Ovary (tissue), 9 donors: Measurements from ENCODE around the gene RPS17. TPM values are rescaled to one million over a fixed set of nuclear protein-coding genes. Genes with fewer than 3 reads are reported as not detected.

Experiments used
- DNase-seq, 5 donors: peaks; one replicate each; pipeline ENCODE4 v3.0.0-alpha.2; 2019 to 2020
- H3K27ac ChIP-seq, 2 donors: fragments of 200-600 bp; one replicate each; pipeline versions ENCODE4 v1.5.1 to v1.8.0; 2019 to 2022
- H3K27me3 ChIP-seq: fragments of 200-600 bp; one replicate; pipeline ENCODE4 v1.8.0; 2022
- H3K36me3 ChIP-seq: fragments of 200-600 bp; sonication (generic); one replicate; pipeline ENCODE4 v1.5.1; 2019
- H3K4me1 ChIP-seq: one replicate; pipeline ENCODE4 v1.8.1; 2013; ENCODE audit warnings: mild to moderate bottlenecking, moderate library complexity; ENCODE audit not compliant: insufficient read depth
- H3K4me3 ChIP-seq: fragments of 200-600 bp; sonication (generic); one replicate; pipeline ENCODE4 v1.5.1; 2017
- H3K9me3 ChIP-seq, 2 donors: fragments of 200-600 bp in 1 of 2; sonication (generic) in 1 of 2; one replicate each; pipeline versions ENCODE4 v1.5.1 to v1.8.1; 2013 to 2019; ENCODE audit warnings: mild to moderate bottlenecking in 1 of 2, moderate library complexity in 1 of 2
- EP300 ChIP-seq: sonication (generic); formaldehyde crosslinking; IDR thresholded peaks from one replicate; pipeline ENCODE4 v1.6.1; 2017; ENCODE audit warnings: antibody characterized with exemption
- POLR2A ChIP-seq: fragments of 450-650 bp; IDR thresholded peaks from one replicate; pipeline ENCODE4 v1.6.1; 2017; ENCODE audit warnings: antibody characterized with exemption, mild to moderate bottlenecking, moderate library complexity
- WGBS, 3 donors: extraction: QIAGEN DNeasy Blood & Tissue Kit in 1 of 3; methylation state at CpG; one replicate each; pipeline versions ENCODE4 v1.1.5 to v1.1.7; 2013 to 2017; 5-methylcytosine and 5-hydroxymethylcytosine counted together
- intact Hi-C, 4 donors: fragments of 100-400 bp; cut with DNase I; formaldehyde crosslinking; loops; one replicate each; pipeline versions ENCODE4 v1.11.0 to v1.15.1; 2022 to 2023
- polyA plus RNA-seq, 2 donors: library from polyadenylated mRNA; stranded (reverse); fragments of 200-250 nt in 1 of 2; fragments of 350-450 nt in 1 of 2; fragmentation: Illumina TruSeq in 1 of 2; extraction: RNeasy Lipid Tissue Mini Kit (QIAGEN cat#74804) in 1 of 2; gene quantifications; one replicate each; pipeline ENCODE4 v1.2.3, GENCODE V29; 2013 to 2014
- total RNA-seq, 7 donors: library from RNA; depleted of rRNA in 2 of 7; stranded (reverse); fragments of >200 nt in 2 of 7; fragmentation: NEBNext Ultra II Directional in 3 of 7; extraction: Animal tissue kit (Norgen Biotek cat#: 25700) in 3 of 7; gene quantifications; one replicate each; pipeline versions ENCODE4 v1.1.0 to v1.2.4, GENCODE V29; 2016 to 2023
- TF ChIP-seq, protein P1 (sequence below), 3 donors: fragments of 450-650 bp in 2 of 3; fragments of 200-600 bp in 1 of 3; IDR thresholded peaks; one replicate each; pipeline versions ENCODE4 v1.5.1 to v1.8.0; 2016 to 2022; ENCODE audit warnings: antibody characterized with exemption in 3 of 3, mild to moderate bottlenecking in 1 of 3
- donor health status: DM: no; HTN: no; CAD: no; lungs with moderate emphysema.
- donor health status: DM: no; HTN: no; CAD: no.
- donor health status: Bipolar disorder and iron deficiency.
- donor health status: DM: yes; HTN: yes; CAD: no.
- donor health status: DM: no; HTN: no; CAD: no.
- donor health status: DM: yes; HTN: yes; CAD: no.

Gene RPS17
- total and polyA plus RNA-seq, 9 donors: 2,388 to 7,542 (median 3,090) TPM

DNA sequence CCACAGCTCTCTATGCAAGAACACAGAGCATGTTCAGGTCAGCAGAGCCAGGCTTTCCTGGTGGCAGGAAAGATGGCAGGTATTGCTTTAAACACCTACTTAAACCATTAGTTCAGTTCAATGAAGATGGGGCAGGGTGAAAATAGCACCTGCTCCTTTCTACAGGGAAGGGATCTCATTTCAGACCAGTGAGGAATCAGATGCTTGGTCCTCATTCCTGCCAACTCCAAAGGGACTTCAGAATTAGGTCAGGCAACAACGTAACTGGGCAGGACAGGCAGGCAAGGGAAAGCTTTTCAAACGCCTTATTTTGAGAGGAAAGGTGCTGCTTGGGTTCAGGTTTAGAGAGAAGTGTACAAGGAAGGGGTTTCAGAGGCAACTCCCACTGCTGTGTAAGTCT is 12.6 kb upstream of the RPS17 start:
- DNase-seq: no peak
- no peaks in the 10 kb centered on the region for H3K4me1 ChIP-seq
- no peaks in the 10 kb centered on the region for H3K36me3 ChIP-seq
- H3K27me3 ChIP-seq: no peaks in the 10 kb centered on the region
- intact Hi-C loops: no loop called here
- no peaks in the 10 kb centered on the region for H3K9me3 ChIP-seq
- 66 to 80% (median 72%) methylated on average over 2 of the region's 2 CpGs for WGBS, 3 donors
- TF ChIP-seq EP300: no peak
- TF ChIP-seq, protein P1, sequence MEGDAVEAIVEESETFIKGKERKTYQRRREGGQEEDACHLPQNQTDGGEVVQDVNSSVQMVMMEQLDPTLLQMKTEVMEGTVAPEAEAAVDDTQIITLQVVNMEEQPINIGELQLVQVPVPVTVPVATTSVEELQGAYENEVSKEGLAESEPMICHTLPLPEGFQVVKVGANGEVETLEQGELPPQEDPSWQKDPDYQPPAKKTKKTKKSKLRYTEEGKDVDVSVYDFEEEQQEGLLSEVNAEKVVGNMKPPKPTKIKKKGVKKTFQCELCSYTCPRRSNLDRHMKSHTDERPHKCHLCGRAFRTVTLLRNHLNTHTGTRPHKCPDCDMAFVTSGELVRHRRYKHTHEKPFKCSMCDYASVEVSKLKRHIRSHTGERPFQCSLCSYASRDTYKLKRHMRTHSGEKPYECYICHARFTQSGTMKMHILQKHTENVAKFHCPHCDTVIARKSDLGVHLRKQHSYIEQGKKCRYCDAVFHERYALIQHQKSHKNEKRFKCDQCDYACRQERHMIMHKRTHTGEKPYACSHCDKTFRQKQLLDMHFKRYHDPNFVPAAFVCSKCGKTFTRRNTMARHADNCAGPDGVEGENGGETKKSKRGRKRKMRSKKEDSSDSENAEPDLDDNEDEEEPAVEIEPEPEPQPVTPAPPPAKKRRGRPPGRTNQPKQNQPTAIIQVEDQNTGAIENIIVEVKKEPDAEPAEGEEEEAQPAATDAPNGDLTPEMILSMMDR (IDR thresholded peaks at IDR 0.05): no peak
- no peak for TF ChIP-seq POLR2A
- no peak overlapping the region for H3K4me3 ChIP-seq
- H3K27ac ChIP-seq: no peak overlapping the region

DNA sequence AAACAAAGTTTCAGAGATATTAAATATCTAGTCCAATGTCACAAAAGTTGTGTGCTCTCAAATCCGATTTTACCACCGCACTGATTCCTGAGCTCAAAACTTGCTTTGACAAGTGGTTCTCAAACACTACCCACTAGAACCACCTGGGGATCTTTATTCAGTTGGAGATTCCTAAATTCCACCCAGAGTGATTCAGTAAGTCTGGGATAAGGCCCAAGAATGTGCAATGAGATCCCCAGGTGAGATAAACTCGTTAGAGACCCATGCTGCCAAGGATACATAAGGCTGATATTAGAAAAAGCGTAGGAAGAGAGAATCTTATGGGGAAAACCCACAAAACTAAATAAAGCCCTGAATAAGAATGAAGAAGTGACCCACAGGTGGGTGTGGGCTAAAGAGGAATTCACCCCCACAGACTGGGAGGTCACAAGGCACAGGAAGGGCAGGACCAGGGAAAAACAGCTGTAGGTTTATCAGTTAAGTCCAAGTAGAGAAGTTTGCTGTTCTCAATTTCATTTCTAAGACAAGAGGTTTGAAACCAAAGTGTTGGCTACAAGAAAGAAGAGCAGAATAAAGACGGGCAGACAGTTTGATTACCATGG is 11.5 kb upstream of the RPS17 start:
- TF ChIP-seq, protein P1 (IDR thresholded peaks at IDR 0.05): no peak
- no peak for TF ChIP-seq EP300
- no peak for TF ChIP-seq POLR2A
- no peak for DNase-seq
- Histone ChIP-seq H3K27ac (no peak overlapping the region), H3K27me3 (no peaks in the 10 kb centered on the region), H3K4me1 (no peaks in the 10 kb centered on the region), H3K9me3 (no peaks in the 10 kb centered on the region), H3K4me3 (no peak overlapping the region), H3K36me3 (no peaks in the 10 kb centered on the region)
- WGBS, 3 donors: 73 to 77% (median 73%) methylated on average over 5 of the region's 5 CpGs
- intact Hi-C loops: no loop called here

DNA sequence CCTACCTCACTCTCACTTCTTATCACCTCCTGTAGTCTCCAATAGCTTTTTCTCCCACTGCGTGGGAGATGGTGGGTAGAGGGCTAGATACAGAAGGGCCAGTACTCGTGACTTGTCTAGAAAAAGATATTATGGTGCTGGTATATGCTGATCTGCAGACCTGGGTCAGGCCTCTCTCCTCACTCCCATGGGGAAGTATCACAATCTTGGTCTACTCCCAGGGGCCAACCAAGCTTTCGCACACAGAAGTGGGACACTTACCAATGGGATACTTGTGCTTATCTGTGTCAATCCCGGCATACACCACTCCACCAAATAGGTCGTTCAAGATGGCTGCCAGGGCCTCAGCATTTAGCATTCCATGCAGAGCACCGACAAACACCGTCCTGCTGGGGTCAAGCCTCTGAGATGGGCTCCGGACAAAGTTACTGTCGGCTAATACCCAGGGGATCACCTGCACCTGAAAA is 9.0 kb upstream of the RPS17 start:
- TF ChIP-seq EP300: no peak
- TF ChIP-seq POLR2A: no peak
- TF ChIP-seq, protein P1 (IDR thresholded peaks at IDR 0.05): no peak
- Histone ChIP-seq H3K4me1 (no peaks in the 10 kb centered on the region), H3K27me3 (no peaks in the 10 kb centered on the region), H3K36me3 (no peaks in the 10 kb centered on the region), H3K9me3 (no peaks in the 10 kb centered on the region), H3K27ac (no peak overlapping the region), H3K4me3 (no peak overlapping the region)
- intact Hi-C loops: loop anchor here in 2 of 4 donors (10.0 kb wide), 2 partner anchors 96 to 436 kb away; partner anchors contain the start of genes CPEB1 (in 1 of the 2) and RAMAC (in 1 of the 2)
- no peak for DNase-seq
- 88 to 93% (median 90%) methylated on average over 9 of the region's 9 CpGs for WGBS, 3 donors

DNA sequence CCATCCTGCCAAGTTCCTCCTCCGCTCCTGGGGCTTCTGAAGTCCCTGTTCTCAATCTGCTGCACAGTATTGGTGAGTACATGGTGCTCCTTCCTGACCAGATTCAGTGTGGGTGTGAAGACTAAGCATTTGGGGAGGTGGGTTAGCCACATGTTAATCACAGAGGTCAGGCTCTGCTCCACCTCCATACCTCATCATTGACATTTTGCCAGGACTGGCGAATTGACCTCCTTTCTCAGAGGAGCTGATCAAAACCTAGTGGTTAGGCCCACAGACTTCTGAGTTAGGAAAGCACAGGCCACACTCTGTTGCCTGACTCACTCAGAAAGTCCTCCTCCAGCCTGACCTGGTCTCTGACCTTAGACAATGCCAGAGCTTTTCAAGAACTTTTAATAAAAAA is 8.4 kb upstream of the RPS17 start:
- intact Hi-C loops: loop anchor here in 2 of 4 donors (10.0 kb wide), 2 partner anchors 96 to 436 kb away; partner anchors contain the start of genes CPEB1 (in 1 of the 2) and RAMAC (in 1 of the 2)
- TF ChIP-seq EP300 (no peak), POLR2A (no peak)
- TF ChIP-seq, protein P1 (IDR thresholded peaks at IDR 0.05): no peak
- no peaks in the 10 kb centered on the region for H3K36me3 ChIP-seq
- no peaks in the 10 kb centered on the region for H3K27me3 ChIP-seq
- H3K4me3 ChIP-seq: no peak overlapping the region
- H3K27ac ChIP-seq: no peak overlapping the region
- H3K4me1 ChIP-seq: no peaks in the 10 kb centered on the region
- no peaks in the 10 kb centered on the region for H3K9me3 ChIP-seq
- WGBS, 3 donors: 70 to 85% (median 84%) methylated on average over 2 of the region's 2 CpGs
- no peak for DNase-seq
